ENCODE data around the gene C3orf85. TPM values are rescaled to one million over a fixed set of nuclear protein-coding genes. Genes with fewer than 3 reads are reported as not detected.

The C3orf85 gene
- total RNA-seq, 4 donors from 2014 or later, result not detected

DNA sequence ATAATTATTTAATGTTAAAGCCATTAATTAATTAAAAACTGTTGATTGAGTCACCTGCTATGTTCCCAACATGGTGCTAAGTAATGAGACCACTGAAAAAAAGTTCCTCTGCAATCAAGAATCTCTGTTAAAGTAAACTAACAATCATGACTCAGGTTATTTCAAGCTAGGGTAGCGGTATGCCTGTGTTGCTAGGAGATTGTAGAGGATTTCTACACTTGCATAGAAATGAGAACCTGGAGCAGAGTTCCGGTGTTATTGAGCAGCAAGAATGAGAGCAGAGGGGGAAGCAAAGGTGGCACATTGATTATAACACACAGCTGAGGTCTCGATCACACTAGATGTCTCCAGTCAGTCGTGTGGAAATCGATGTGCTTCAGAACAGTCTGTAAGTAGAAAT lies 41.4 kb downstream of the C3orf85 start:
- no peak overlapping the region for H3K27ac ChIP-seq
- H3K27me3 ChIP-seq, result no peaks in the 10 kb centered on the region
- no peak for TF ChIP-seq POLR2A (IDR thresholded peaks at IDR 0.05)
- no peak for TF ChIP-seq EP300 (IDR thresholded peaks at IDR 0.05)
- TF ChIP-seq CTCF (IDR thresholded peaks at IDR 0.05), result no peak
- no peak for TF ChIP-seq POLR2AphosphoS5 (IDR thresholded peaks at IDR 0.05)
- ATAC-seq, result no peak
- no peak overlapping the region for H3K4me3 ChIP-seq
- 68 to 72% methylated on average over 3 to 5 of the region's 5 CpGs for WGBS, 2 donors (ENCODE audit: low coverage in 1 of 2)
- no peaks in the 10 kb centered on the region for H3K9me3 ChIP-seq
- H3K4me1 ChIP-seq, result no peaks in the 10 kb centered on the region
- H3K36me3 ChIP-seq, result no peaks in the 10 kb centered on the region

- Histone ChIP-seq H3K9me3 (no peaks in the 10 kb centered on the region), H3K36me3 (no peaks in the 10 kb centered on the region), H3K27me3 (no peaks in the 10 kb centered on the region), H3K4me3 (no peak overlapping the region), H3K27ac (no peak overlapping the region), H3K4me1 (no peaks in the 10 kb centered on the region)
- ATAC-seq, result no peak
- no peak for TF ChIP-seq POLR2A (IDR thresholded peaks at IDR 0.05)
- no peak for TF ChIP-seq CTCF (IDR thresholded peaks at IDR 0.05)
- no peak for TF ChIP-seq POLR2AphosphoS5 (IDR thresholded peaks at IDR 0.05)
- no peak for TF ChIP-seq EP300 (IDR thresholded peaks at IDR 0.05)
- 20 to 72% methylated on average over 1 of the region's 1 CpG for WGBS, 2 donors (ENCODE audit: low coverage in 1 of 2)
Observed at GRCh38 chr3:109178708-109179107, 42.2 kb downstream of the C3orf85 start.

DNA sequence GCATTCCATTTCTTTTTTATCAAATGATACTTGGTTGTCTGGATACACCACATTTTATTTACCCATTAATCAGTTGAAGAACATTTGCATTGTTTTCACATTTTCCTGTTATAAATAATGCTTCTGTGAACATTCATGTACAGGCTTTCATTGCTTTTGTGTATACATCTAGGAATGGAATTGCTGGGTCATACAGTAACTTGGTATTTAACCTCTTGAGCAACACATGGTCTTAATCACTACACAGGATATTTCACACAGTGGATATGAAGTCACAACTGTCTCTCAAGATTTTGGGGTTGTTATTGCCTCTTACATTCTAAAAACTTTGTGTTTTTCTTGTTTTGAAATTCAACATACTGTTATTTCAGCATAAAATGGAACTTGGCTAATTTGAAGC lies 48.2 kb downstream of the C3orf85 start:
- Histone ChIP-seq H3K9me3 (no peaks in the 10 kb centered on the region), H3K36me3 (no peaks in the 10 kb centered on the region), H3K4me3 (no peak overlapping the region), H3K27me3 (no peaks in the 10 kb centered on the region), H3K27ac (no peak overlapping the region), H3K4me1 (no peaks in the 10 kb centered on the region)
- no peak for TF ChIP-seq POLR2A (IDR thresholded peaks at IDR 0.05)
- no peak for TF ChIP-seq POLR2AphosphoS5 (IDR thresholded peaks at IDR 0.05)
- no peak for TF ChIP-seq CTCF (IDR thresholded peaks at IDR 0.05)
- TF ChIP-seq EP300 (IDR thresholded peaks at IDR 0.05), result no peak
- no peak for ATAC-seq

DNA sequence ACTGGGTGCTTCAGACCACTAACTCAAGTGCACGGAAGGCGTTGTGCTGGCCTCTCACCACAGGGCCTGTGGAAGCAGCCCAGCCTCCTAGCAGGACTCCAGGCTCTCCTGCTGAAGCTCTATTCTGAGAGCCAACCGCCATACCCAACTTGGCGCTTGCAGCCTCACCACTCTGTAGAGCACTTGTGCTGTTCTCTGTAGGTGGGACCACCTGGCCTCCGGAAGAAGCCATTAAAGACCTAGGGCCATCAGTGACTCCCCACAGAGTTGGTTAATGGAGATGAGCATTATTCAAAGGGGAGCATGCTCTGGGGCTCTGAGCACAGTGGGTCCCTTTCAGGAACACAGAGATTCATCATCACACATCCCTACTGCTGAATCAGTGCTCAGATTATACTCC lies 50.9 kb downstream of the C3orf85 start:
- ATAC-seq, result no peak
- no peaks in the 10 kb centered on the region for H3K4me1 ChIP-seq
- H3K36me3 ChIP-seq, result no peaks in the 10 kb centered on the region
- no peak overlapping the region for H3K27ac ChIP-seq
- TF ChIP-seq POLR2A (IDR thresholded peaks at IDR 0.05) (no peak), CTCF (IDR thresholded peaks at IDR 0.05) (no peak), EP300 (IDR thresholded peaks at IDR 0.05) (no peak), POLR2AphosphoS5 (IDR thresholded peaks at IDR 0.05) (no peak)
- H3K9me3 ChIP-seq, result no peaks in the 10 kb centered on the region
- 90% methylated on average over 4 of the region's 5 CpGs; no CpG with 5 or more reads in 1 of the 2 donors for WGBS, 2 donors (ENCODE audit: low coverage in 1 of 2)
- no peaks in the 10 kb centered on the region for H3K27me3 ChIP-seq
- no peak overlapping the region for H3K4me3 ChIP-seq

- Histone ChIP-seq H3K4me3 (no peak overlapping the region), H3K4me1 (no peaks in the 10 kb centered on the region), H3K27ac (no peak overlapping the region), H3K9me3 (no peaks in the 10 kb centered on the region), H3K27me3 (no peaks in the 10 kb centered on the region), H3K36me3 (no peaks in the 10 kb centered on the region)
- WGBS, 2 donors (ENCODE audit: low coverage in 1 of 2), result 60 to 64% methylated on average over 2 of the region's 6 CpGs
- no peak for ATAC-seq
- no peak for TF ChIP-seq CTCF (IDR thresholded peaks at IDR 0.05)
- no peak for TF ChIP-seq POLR2AphosphoS5 (IDR thresholded peaks at IDR 0.05)
- TF ChIP-seq EP300 (IDR thresholded peaks at IDR 0.05), result no peak
- no peak for TF ChIP-seq POLR2A (IDR thresholded peaks at IDR 0.05)
Observed at GRCh38 chr3:109188741-109189140, 52.2 kb downstream of the C3orf85 start.
